Heart left ventricle (tissue), 16 donors: ENCODE results near the gene GJB2. TPM values are rescaled to one million over a fixed set of nuclear protein-coding genes. Genes with fewer than 3 reads are reported as not detected.

Experiments used
- ATAC-seq, 4 donors: fragments of 200-7000 bp; cut with Tn5 transposase; one replicate each; pipeline ENCODE4 v1.9.1; 2020 to 2022; ENCODE audit warnings: moderate library complexity in 4 of 4, mild to moderate bottlenecking in 3 of 4, moderate number of reproducible peaks in 1 of 4
- DNase-seq, 5 donors: peaks; one replicate each; pipeline ENCODE4 v3.0.0-alpha.2; 2020
- H3K27ac ChIP-seq, 12 donors: fragments of 200-600 bp; sonication (generic) in 4 of 12; one replicate each; pipeline versions ENCODE4 v1.5.0 to v1.8.0; 2016 to 2022; ENCODE audit warnings: mild to moderate bottlenecking in 2 of 12
- H3K27me3 ChIP-seq, 9 donors: fragments of 200-600 bp; sonication (generic) in 2 of 9; one replicate each; pipeline versions ENCODE4 v1.5.1 to v1.8.0; 2016 to 2022; ENCODE audit warnings: mild to moderate bottlenecking in 3 of 9
- H3K36me3 ChIP-seq, 9 donors: fragments of 200-600 bp; sonication (generic) in 2 of 9; one replicate each; pipeline versions ENCODE4 v1.5.0 to v1.8.0; 2018 to 2022; ENCODE audit warnings: mild to moderate bottlenecking in 2 of 9
- H3K4me1 ChIP-seq, 12 donors: fragments of 200-600 bp; sonication (generic) in 4 of 12; one replicate each; pipeline versions ENCODE4 v1.5.0 to v1.8.0; 2016 to 2022; ENCODE audit warnings: mild to moderate bottlenecking in 3 of 12
- H3K4me3 ChIP-seq, 12 donors: fragments of 200-600 bp; sonication (generic) in 4 of 12; one replicate each; pipeline versions ENCODE4 v1.5.0 to v1.8.0; 2017 to 2022; ENCODE audit warnings: mild to moderate bottlenecking in 9 of 12, moderate library complexity in 4 of 12
- H3K9me3 ChIP-seq, 12 donors: fragments of 200-600 bp; sonication (generic) in 4 of 12; one replicate each; pipeline versions ENCODE4 v1.5.0 to v1.8.0; 2016 to 2022; ENCODE audit warnings: mild to moderate bottlenecking in 1 of 12
- POLR2A ChIP-seq, 2 donors: fragments of 450-650 bp; IDR thresholded peaks; one replicate each; pipeline ENCODE4 v1.6.1; 2017; ENCODE audit warnings: antibody characterized with exemption in 2 of 2, mild to moderate bottlenecking in 2 of 2, moderate library complexity in 2 of 2
- WGBS, 4 donors: extraction: QIAGEN DNeasy Blood & Tissue Kit in 2 of 4; methylation state at CpG; one replicate each; pipeline versions ENCODE4 v1.1.5 to v1.1.7; 2013 to 2018; 5-methylcytosine and 5-hydroxymethylcytosine counted together
- intact Hi-C, 10 donors: fragments of 100-400 bp; cut with DNase I; formaldehyde crosslinking; loops; one replicate each; pipeline versions ENCODE4 v1.11.1 to v1.14.2; 2022
- long read RNA-seq, 3 donors: library from polyadenylated mRNA; unstranded; transcript quantifications; one replicate each; pipeline ENCODE4 v2.0.0, GENCODE V29; 2020 to 2021
- polyA plus RNA-seq, 2 donors: library from polyadenylated mRNA; stranded (reverse); fragments of 200-250 nt; gene quantifications; one replicate each; pipeline ENCODE4 v1.2.3, GENCODE V29; 2013
- total RNA-seq, 9 donors: library from RNA; depleted of rRNA in 2 of 9; stranded (reverse); fragments of >200 nt in 2 of 9; fragmentation: NEBNext Ultra II Directional in 3 of 9; extraction: Animal tissue kit (Norgen Biotek cat#: 25700) in 3 of 9; gene quantifications; one replicate each; pipeline versions ENCODE4 v1.1.0 to v1.2.4, GENCODE V29; 2016 to 2023
- TF ChIP-seq, protein P1 (sequence below), 12 donors: fragments of 200-600 bp; sonication (generic) in 4 of 12; IDR thresholded peaks; one replicate each; pipeline versions ENCODE4 v1.5.0 to v1.8.0; 2018 to 2022; ENCODE audit warnings: antibody characterized with exemption in 12 of 12, mild to moderate bottlenecking in 5 of 12
- donor health status: ischemic (EF 13 %, LVEDD 7.1; RV severe dilation, severe dysfunction).
- donor health status: healthy with polysubstance abuse.
- donor health status: DM: no; HTN: yes; CAD: no.
- donor health status: DM: no; HTN: no; CAD: no.
- donor health status: ischemic (EF 25% LVEDD 6.9; RV normal size, moderate dysfunction).
- donor health status: ischemic (EF 25% LVEDD 5.7; RV mildly dilated, moderate dysfunction).
- donor health status: healthy.
- donor health status: DM: yes; HTN: yes; CAD: no.
- donor health status: ischemic (EF 35%, LVEDD 5.7; RV mildly dilated, moderate dysfunction).
- donor health status: nonischemic (EF 11% LVEDD 7.7; RV severe dilation, severe dysfunction).
- donor health status: DM: yes; HTN: yes; CAD: no.
- donor health status: PGD.
- donor health status: ischemic (EF 29% LVEDD 5.4; RV normal size, mild dysfunction).
- donor health status: nonischemic (EF 23%, LVEDD 6.1; RV moderate dilation, normal function).

GJB2 gene
- total RNA-seq (1 to 10 TPM in 1 of 9 donors, under 1 TPM in 7, not detected in 1; 0.10 to 2.0 (median 0.22) TPM), polyA plus RNA-seq (under 1 TPM; 0.30 to 0.62 TPM)
- long read RNA-seq, donor 1, partial matches to known transcripts: 0 of 1 reads
- long read RNA-seq, donor 1, other reads (novel, unspliced or antisense): 0 of 1 reads
- long read RNA-seq, donor 2: 0 reads
- long read RNA-seq, donor 3: 0 reads

DNA sequence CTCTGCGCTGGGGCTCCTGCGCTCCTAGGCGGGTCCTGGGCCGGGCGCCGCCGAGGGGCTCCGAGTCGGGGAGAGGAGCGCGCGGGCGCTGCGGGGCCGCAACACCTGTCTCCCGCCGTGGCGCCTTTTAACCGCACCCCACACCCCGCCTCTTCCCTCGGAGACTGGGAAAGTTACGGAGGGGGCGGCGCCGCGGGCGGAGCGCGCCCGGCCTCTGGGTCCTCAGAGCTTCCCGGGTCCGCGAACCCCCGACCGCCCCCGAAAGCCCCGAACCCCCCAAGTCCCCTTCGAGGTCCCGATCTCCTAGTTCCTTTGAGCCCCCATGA, at the start of gene GJB2:
GJB2 (minus strand) TSS at position 103 of the 326 bp plus-strand sequence. CDS start 3,357 bp downstream, outside the sequence.
- no peak for TF ChIP-seq POLR2A (IDR thresholded peaks at IDR 0.05)
- TF ChIP-seq, protein P1, sequence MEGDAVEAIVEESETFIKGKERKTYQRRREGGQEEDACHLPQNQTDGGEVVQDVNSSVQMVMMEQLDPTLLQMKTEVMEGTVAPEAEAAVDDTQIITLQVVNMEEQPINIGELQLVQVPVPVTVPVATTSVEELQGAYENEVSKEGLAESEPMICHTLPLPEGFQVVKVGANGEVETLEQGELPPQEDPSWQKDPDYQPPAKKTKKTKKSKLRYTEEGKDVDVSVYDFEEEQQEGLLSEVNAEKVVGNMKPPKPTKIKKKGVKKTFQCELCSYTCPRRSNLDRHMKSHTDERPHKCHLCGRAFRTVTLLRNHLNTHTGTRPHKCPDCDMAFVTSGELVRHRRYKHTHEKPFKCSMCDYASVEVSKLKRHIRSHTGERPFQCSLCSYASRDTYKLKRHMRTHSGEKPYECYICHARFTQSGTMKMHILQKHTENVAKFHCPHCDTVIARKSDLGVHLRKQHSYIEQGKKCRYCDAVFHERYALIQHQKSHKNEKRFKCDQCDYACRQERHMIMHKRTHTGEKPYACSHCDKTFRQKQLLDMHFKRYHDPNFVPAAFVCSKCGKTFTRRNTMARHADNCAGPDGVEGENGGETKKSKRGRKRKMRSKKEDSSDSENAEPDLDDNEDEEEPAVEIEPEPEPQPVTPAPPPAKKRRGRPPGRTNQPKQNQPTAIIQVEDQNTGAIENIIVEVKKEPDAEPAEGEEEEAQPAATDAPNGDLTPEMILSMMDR (IDR thresholded peaks at IDR 0.05): no peak
- peaks cover 22 to 63% (median 30%) of the 10 kb centered on the region in 9 donors for H3K27me3 ChIP-seq
- 0 to 1% (median 1%) methylated on average over 32 to 39 of the region's 39 CpGs; no CpG with 5 or more reads in 1 of the 4 donors for WGBS, 4 donors
- no peak within 1 kb of the TSS for H3K27ac ChIP-seq
- H3K36me3 ChIP-seq: no peaks in the 10 kb centered on the region
- H3K4me3 ChIP-seq: peak within 1 kb of the TSS; percentile 49 to 72 (median 59)
- ATAC-seq: peak in 2 of 4 donors; percentile 11 to 30
- H3K9me3 ChIP-seq: no peaks in the 10 kb centered on the region
- no peak for DNase-seq
- peaks cover 5 to 31% (median 19%) of the 10 kb centered on the region in 12 donors for H3K4me1 ChIP-seq
- intact Hi-C loops: loop anchor here in 4 of 10 donors (2.0 to 10.0 kb wide), 4 partner anchors 292 to 732 kb away; no protein-coding TSS in a partner anchor

- no peak for ATAC-seq
Measured at GRCh38 chr13:20241593-20241992, 48.9 kb upstream of the GJB2 start.

GRCh38 chr13:20239748-20240147, 47.0 kb upstream of the GJB2 start:
- Histone ChIP-seq H3K9me3 (no peaks in the 10 kb centered on the region), H3K36me3 (no peaks in the 10 kb centered on the region), H3K27ac (no peak overlapping the region), H3K27me3 (peaks cover 0 to 31% (median 2%) of the 10 kb centered on the region in 9 donors), H3K4me1 (no peaks in the 10 kb centered on the region), H3K4me3 (no peak overlapping the region)
- ATAC-seq: no peak
- DNase-seq: no peak
- TF ChIP-seq POLR2A (IDR thresholded peaks at IDR 0.05): no peak
- TF ChIP-seq, protein P1 (IDR thresholded peaks at IDR 0.05): no peak
- intact Hi-C loops: no loop called here
- WGBS, 4 donors: 74 to 77% (median 75%) methylated on average over 6 of the region's 6 CpGs

More at GRCh38 chr13:20241593-20241992, 48.9 kb upstream of the GJB2 start:
- no peak overlapping the region for H3K4me3 ChIP-seq
- peaks cover 0 to 23% (median 0%) of the 10 kb centered on the region in 9 donors for H3K27me3 ChIP-seq
- no peak for DNase-seq
- TF ChIP-seq, protein P1 (IDR thresholded peaks at IDR 0.05): no peak
- no peak for TF ChIP-seq POLR2A (IDR thresholded peaks at IDR 0.05)
- H3K36me3 ChIP-seq: no peaks in the 10 kb centered on the region
- H3K9me3 ChIP-seq: no peaks in the 10 kb centered on the region
- no peaks in the 10 kb centered on the region for H3K4me1 ChIP-seq
- no peak overlapping the region for H3K27ac ChIP-seq
- 49 to 72% (median 66%) methylated on average over 2 of the region's 2 CpGs for WGBS, 4 donors
- intact Hi-C loops: no loop called here

DNA sequence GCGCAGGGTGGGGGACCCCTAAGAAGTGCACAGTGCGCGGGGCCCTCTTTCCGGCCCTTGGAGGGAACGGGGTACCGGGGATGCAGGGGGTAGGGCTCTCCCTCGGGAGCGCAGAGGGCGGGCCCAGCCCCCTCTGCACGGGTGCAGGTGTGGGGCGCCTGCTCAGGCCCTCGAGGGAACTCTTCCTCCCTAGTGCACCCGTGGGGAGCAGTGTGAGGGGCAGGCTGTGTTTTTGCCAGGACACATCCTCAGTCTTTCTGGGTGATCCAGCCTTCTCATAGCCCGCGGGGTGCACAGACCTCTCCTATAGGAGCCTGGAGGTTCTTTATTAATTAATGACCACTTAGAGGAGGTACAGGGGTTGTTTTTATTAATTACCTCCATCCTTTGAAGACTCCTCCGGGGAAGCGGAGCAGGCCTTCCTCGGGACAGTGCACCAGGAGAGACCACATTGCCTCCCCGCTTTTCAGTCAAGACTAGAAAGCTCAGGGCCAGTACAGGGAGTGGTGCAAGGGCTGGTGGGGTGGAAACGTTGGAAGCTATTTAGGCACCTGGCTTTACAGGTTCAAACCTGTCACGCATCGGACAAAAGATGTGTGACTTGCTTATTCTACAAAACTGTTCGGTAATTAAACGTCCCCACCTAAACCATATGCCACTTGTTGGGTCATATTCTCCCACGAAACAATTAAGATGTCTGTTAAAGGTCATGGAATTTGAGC, 40.0 kb upstream of the GJB2 start:
- ATAC-seq (peak in 1 of 4 donors; percentile 29), DNase-seq (no peak)
- H3K27ac ChIP-seq: no peak overlapping the region
- peaks cover 17 to 64% (median 29%) of the 10 kb centered on the region in 9 donors for H3K27me3 ChIP-seq
- no peaks in the 10 kb centered on the region for H3K9me3 ChIP-seq
- TF ChIP-seq, protein P1 (IDR thresholded peaks at IDR 0.05): no peak
- TF ChIP-seq POLR2A (IDR thresholded peaks at IDR 0.05): no peak
- H3K36me3 ChIP-seq: no peaks in the 10 kb centered on the region
- 37 to 56% (median 45%) methylated on average over 17 to 25 of the region's 25 CpGs for WGBS, 4 donors
- intact Hi-C loops: no loop called here
- peak overlapping the region in 11 of 12 donors; percentile 13 to 51 (median 34) for H3K4me3 ChIP-seq
- peaks cover 0 to 15% (median 4%) of the 10 kb centered on the region in 12 donors for H3K4me1 ChIP-seq
